GM23338 (cell line): ENCODE results near the gene TBC1D5. TPM values are rescaled to one million over a fixed set of nuclear protein-coding genes. Genes with fewer than 3 reads are reported as not detected.

Experiments used
- ATAC-seq: fragments of 200-7000 bp; cut with Tn5 transposase; 3 replicates; pipeline ENCODE4 v1.9.1; 2020
- DNase-seq: peaks from one replicate; pipeline ENCODE4 v3.0.0-alpha.2; 2015; ENCODE audit warnings: low spot score
- H2AFZ ChIP-seq: fragments of 200-600 bp; sonication (generic); 2 replicates; pipeline ENCODE4 v1.8.0; 2016; ENCODE audit warnings: antibody characterized with exemption, mild to moderate bottlenecking, moderate library complexity
- H3F3A ChIP-seq: fragments of 200-600 bp; sonication (generic); replicated peaks from 2 replicates; pipeline ENCODE4 v1.8.0; 2017; ENCODE audit warnings: antibody characterized with exemption, mixed run types, low read depth
- H3K27ac ChIP-seq: fragments of 200-600 bp; sonication (generic); 2 replicates; pipeline ENCODE4 v1.6.1; 2016; ENCODE audit warnings: low read depth
- H3K27me3 ChIP-seq: fragments of 200-600 bp; sonication (generic); 2 replicates; pipeline ENCODE4 v1.8.0; 2016; ENCODE audit warnings: mild to moderate bottlenecking, mixed run types, moderate library complexity; ENCODE audit not compliant: insufficient read depth
- H3K36me3 ChIP-seq: fragments of 200-600 bp; sonication (generic); 2 replicates; pipeline ENCODE4 v1.8.0; 2016; ENCODE audit warnings: mild to moderate bottlenecking; ENCODE audit not compliant: insufficient read depth
- H3K4me1 ChIP-seq: fragments of 200-600 bp; sonication (generic); 2 replicates; pipeline ENCODE4 v1.8.0; 2016; ENCODE audit warnings: mild to moderate bottlenecking, moderate library complexity; ENCODE audit not compliant: insufficient read depth
- H3K4me2 ChIP-seq: fragments of 200-600 bp; sonication (generic); 2 replicates; pipeline ENCODE4 v1.7.1; 2017; ENCODE audit warnings: mixed run types
- H3K4me3 ChIP-seq: fragments of 200-600 bp; sonication (generic); 2 replicates; pipeline ENCODE4 v1.6.1; 2016; ENCODE audit warnings: mixed run types
- H3K79me2 ChIP-seq: fragments of 200-600 bp; sonication (generic); replicated peaks from 2 replicates; pipeline ENCODE4 v1.8.0; 2017; ENCODE audit warnings: mild to moderate bottlenecking; ENCODE audit not compliant: insufficient read depth
- H3K9me2 ChIP-seq: fragments of 200-600 bp; sonication (generic); 2 replicates; pipeline ENCODE4 v1.8.0; 2017; ENCODE audit not compliant: insufficient read depth
- H4K20me1 ChIP-seq: fragments of 200-600 bp; sonication (generic); replicated peaks from 2 replicates; pipeline ENCODE4 v1.8.0; 2017; ENCODE audit warnings: mild to moderate bottlenecking; ENCODE audit not compliant: insufficient read depth
- H3K27ac Mint-ChIP-seq: 2 replicates; pipeline ENCODE4 v1.8.0; 2020; ENCODE audit warnings: inconsistent platforms, mild to moderate bottlenecking, moderate library complexity, mixed read lengths
- H3K27me3 Mint-ChIP-seq: 3 replicates; pipeline ENCODE4 v1.8.0; 2022; ENCODE audit warnings: low read depth, mild to moderate bottlenecking, moderate library complexity, mixed read lengths, inconsistent platforms; ENCODE audit not compliant: insufficient read depth, poor library complexity
- H3K36me3 Mint-ChIP-seq: 3 replicates; pipeline ENCODE4 v1.8.0; 2021; ENCODE audit warnings: low read depth, mild to moderate bottlenecking, inconsistent platforms, moderate library complexity, mixed read lengths
- H3K4me1 Mint-ChIP-seq: 3 replicates; pipeline ENCODE4 v1.8.0; 2020; ENCODE audit warnings: mild to moderate bottlenecking, inconsistent platforms, mixed read lengths
- H3K4me3 Mint-ChIP-seq: 3 replicates; pipeline ENCODE4 v1.8.0; 2021; ENCODE audit warnings: moderate library complexity, mild to moderate bottlenecking, inconsistent platforms, mixed read lengths
- H3K9me3 Mint-ChIP-seq: 3 replicates; pipeline ENCODE4 v1.8.0; 2020; ENCODE audit warnings: moderate library complexity, mild to moderate bottlenecking, inconsistent platforms, mixed read lengths
- CREB1 ChIP-seq: fragments of 250-450 bp; sonication (Bioruptor Pico); IDR thresholded peaks from 2 replicates; pipeline ENCODE4 v1.5.0; 2020; ENCODE audit warnings: low read depth, mild to moderate bottlenecking, moderate library complexity
- CTCF ChIP-seq, 2 experiments: fragments of 200-600 bp in 1 of 2; sonication (generic) in 1 of 2; conservative IDR thresholded peaks; 2 replicates each; pipeline versions ENCODE4 v1.5.1 to v1.6.1; 2016 to 2017; ENCODE audit warnings: antibody characterized with exemption in 2 of 2, low read depth in 2 of 2, mild to moderate bottlenecking in 2 of 2, moderate library complexity in 1 of 2
- EZH2 ChIP-seq: fragments of 200-600 bp; sonication (generic); IDR thresholded peaks from one replicate; pipeline ENCODE4 v1.8.0; 2017; ENCODE audit warnings: antibody characterized with exemption, mild to moderate bottlenecking, low read depth; ENCODE audit not compliant: unreplicated experiment
- EZH2phosphoT487 ChIP-seq: fragments of 200-600 bp; sonication (generic); IDR thresholded peaks from one replicate; pipeline ENCODE4 v1.8.1; 2018; ENCODE audit warnings: antibody characterized with exemption; ENCODE audit not compliant: unreplicated experiment
- JUNB ChIP-seq: IDR thresholded peaks from one replicate; pipeline ENCODE4 v1.6.1; 2016; ENCODE audit warnings: antibody characterized with exemption; ENCODE audit not compliant: unreplicated experiment
- NANOG ChIP-seq: IDR thresholded peaks from 2 replicates; pipeline ENCODE4 v1.6.1; 2016; ENCODE audit warnings: antibody characterized with exemption, borderline replicate concordance
- POLR2AphosphoS5 ChIP-seq: IDR thresholded peaks from 2 replicates; pipeline ENCODE4 v1.6.1; 2016; ENCODE audit warnings: antibody characterized with exemption, low read depth
- REST ChIP-seq: IDR thresholded peaks from one replicate; pipeline ENCODE4 v1.6.1; 2018; ENCODE audit warnings: antibody characterized with exemption; ENCODE audit not compliant: unreplicated experiment
- STAT1 ChIP-seq: IDR thresholded peaks from one replicate; pipeline ENCODE4 v1.6.1; 2016; ENCODE audit warnings: antibody characterized with exemption; ENCODE audit not compliant: unreplicated experiment
- ZNF114 ChIP-seq: fragments of 250-450 bp; sonication (Bioruptor Pico); IDR thresholded peaks from 2 replicates; pipeline ENCODE4 v1.5.0; 2020; ENCODE audit warnings: mild to moderate bottlenecking, moderate library complexity
- ZNF331 ChIP-seq: fragments of 250-450 bp; sonication (Bioruptor Pico); IDR thresholded peaks from 2 replicates; pipeline ENCODE4 v1.5.0; 2020; ENCODE audit warnings: low read depth, mild to moderate bottlenecking, moderate library complexity
- polyA plus RNA-seq: library from polyadenylated mRNA; unstranded; fragments of >200 nt; fragmentation: Nextera tagmentation; extraction: Ambion mirVana; gene quantifications from 2 replicates; pipeline ENCODE4 v1.2.1, GENCODE V29; 2016
- total RNA-seq: library from RNA; depleted of rRNA; stranded (reverse); fragments of >200 nt; shearing (Covaris generic); gene quantifications from 2 replicates; pipeline ENCODE4 v1.2.3, GENCODE V29; 2014
- TF ChIP-seq, protein P1 (sequence below): fragments of 250-450 bp; sonication (Bioruptor Pico); IDR thresholded peaks from 2 replicates; pipeline ENCODE4 v1.5.0; 2020; ENCODE audit warnings: mild to moderate bottlenecking, moderate library complexity
- TF ChIP-seq, protein P2 (sequence below): IDR thresholded peaks from 2 replicates; pipeline ENCODE4 v1.6.1; 2016; ENCODE audit warnings: antibody characterized with exemption

TBC1D5 gene
- total and polyA plus RNA-seq, 2 experiments from 2014 or later = 21.8 to 48.1 TPM

DNA sequence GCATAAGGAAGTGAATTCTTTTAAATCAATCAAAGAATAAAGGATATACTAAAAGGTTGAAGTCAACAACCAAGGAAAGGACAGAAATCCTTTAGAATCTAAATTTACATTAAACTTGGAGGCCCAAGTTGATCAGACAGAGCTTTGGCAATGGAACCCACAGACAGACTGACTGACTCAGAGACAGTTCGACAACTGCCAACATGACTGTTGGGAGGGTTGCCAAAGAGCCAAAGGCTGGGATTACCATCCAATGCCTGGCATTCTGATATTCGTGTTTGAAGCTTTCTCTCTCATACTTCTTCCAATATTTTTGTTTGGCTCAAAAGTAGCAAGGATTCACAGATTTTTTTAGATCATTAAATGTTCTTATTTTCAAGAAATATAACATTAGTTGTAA lies 451.5 kb downstream of the TBC1D5 start:
- no peak overlapping the region for H3K4me3 Mint-ChIP-seq
- TF ChIP-seq REST (no peak), CREB1 (CRISPR knock-in tag) (no peak), POLR2AphosphoS5 (no peak), JUNB (no peak), CTCF (conservative IDR thresholded peaks at IDR 0.05; ENCODE audit: low read depth in 2 of 2) (no peak), EZH2 (no peak), EZH2phosphoT487 (no peak), ZNF114 (no peak), NANOG (no peak), ZNF331 (CRISPR knock-in tag) (no peak), STAT1 (no peak)
- TF ChIP-seq, protein P1, sequence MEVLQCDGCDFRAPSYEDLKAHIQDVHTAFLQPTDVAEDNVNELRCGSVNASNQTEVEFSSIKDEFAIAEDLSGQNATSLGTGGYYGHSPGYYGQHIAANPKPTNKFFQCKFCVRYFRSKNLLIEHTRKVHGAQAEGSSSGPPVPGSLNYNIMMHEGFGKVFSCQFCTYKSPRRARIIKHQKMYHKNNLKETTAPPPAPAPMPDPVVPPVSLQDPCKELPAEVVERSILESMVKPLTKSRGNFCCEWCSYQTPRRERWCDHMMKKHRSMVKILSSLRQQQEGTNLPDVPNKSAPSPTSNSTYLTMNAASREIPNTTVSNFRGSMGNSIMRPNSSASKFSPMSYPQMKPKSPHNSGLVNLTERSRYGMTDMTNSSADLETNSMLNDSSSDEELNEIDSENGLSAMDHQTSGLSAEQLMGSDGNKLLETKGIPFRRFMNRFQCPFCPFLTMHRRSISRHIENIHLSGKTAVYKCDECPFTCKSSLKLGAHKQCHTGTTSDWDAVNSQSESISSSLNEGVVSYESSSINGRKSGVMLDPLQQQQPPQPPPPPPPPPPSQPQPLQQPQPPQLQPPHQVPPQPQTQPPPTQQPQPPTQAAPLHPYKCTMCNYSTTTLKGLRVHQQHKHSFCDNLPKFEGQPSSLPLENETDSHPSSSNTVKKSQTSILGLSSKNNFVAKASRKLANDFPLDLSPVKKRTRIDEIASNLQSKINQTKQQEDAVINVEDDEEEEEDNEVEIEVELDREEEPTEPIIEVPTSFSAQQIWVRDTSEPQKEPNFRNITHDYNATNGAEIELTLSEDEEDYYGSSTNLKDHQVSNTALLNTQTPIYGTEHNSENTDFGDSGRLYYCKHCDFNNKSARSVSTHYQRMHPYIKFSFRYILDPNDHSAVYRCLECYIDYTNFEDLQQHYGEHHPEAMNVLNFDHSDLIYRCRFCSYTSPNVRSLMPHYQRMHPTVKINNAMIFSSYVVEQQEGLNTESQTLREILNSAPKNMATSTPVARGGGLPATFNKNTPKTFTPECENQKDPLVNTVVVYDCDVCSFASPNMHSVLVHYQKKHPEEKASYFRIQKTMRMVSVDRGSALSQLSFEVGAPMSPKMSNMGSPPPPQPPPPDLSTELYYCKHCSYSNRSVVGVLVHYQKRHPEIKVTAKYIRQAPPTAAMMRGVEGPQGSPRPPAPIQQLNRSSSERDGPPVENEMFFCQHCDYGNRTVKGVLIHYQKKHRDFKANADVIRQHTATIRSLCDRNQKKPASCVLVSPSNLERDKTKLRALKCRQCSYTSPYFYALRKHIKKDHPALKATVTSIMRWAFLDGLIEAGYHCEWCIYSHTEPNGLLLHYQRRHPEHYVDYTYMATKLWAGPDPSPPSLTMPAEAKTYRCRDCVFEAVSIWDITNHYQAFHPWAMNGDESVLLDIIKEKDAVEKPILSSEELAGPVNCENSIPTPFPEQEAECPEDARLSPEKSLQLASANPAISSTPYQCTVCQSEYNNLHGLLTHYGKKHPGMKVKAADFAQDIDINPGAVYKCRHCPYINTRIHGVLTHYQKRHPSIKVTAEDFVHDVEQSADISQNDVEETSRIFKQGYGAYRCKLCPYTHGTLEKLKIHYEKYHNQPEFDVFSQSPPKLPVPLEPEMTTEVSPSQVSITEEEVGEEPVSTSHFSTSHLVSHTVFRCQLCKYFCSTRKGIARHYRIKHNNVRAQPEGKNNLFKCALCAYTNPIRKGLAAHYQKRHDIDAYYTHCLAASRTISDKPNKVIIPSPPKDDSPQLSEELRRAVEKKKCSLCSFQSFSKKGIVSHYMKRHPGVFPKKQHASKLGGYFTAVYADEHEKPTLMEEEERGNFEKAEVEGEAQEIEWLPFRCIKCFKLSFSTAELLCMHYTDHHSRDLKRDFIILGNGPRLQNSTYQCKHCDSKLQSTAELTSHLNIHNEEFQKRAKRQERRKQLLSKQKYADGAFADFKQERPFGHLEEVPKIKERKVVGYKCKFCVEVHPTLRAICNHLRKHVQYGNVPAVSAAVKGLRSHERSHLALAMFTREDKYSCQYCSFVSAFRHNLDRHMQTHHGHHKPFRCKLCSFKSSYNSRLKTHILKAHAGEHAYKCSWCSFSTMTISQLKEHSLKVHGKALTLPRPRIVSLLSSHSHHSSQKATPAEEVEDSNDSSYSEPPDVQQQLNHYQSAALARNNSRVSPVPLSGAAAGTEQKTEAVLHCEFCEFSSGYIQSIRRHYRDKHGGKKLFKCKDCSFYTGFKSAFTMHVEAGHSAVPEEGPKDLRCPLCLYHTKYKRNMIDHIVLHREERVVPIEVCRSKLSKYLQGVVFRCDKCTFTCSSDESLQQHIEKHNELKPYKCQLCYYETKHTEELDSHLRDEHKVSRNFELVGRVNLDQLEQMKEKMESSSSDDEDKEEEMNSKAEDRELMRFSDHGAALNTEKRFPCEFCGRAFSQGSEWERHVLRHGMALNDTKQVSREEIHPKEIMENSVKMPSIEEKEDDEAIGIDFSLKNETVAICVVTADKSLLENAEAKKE (CRISPR knock-in tag) = no peak
- TF ChIP-seq, protein P2, sequence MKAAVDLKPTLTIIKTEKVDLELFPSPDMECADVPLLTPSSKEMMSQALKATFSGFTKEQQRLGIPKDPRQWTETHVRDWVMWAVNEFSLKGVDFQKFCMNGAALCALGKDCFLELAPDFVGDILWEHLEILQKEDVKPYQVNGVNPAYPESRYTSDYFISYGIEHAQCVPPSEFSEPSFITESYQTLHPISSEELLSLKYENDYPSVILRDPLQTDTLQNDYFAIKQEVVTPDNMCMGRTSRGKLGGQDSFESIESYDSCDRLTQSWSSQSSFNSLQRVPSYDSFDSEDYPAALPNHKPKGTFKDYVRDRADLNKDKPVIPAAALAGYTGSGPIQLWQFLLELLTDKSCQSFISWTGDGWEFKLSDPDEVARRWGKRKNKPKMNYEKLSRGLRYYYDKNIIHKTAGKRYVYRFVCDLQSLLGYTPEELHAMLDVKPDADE = no peak
- H3K27me3 ChIP-seq = no peaks in the 10 kb centered on the region
- no peak for ATAC-seq
- no peaks in the 10 kb centered on the region for H3K27me3 Mint-ChIP-seq
- no peaks in the 10 kb centered on the region for H4K20me1 ChIP-seq
- no peak overlapping the region for H3K27ac Mint-ChIP-seq
- H3K9me2 ChIP-seq = no peaks in the 10 kb centered on the region
- H3K27ac ChIP-seq = no peak overlapping the region
- no peaks in the 10 kb centered on the region for H3K36me3 Mint-ChIP-seq
- H3K9me3 Mint-ChIP-seq = no peaks in the 10 kb centered on the region
- no peaks in the 10 kb centered on the region for H3K36me3 ChIP-seq
- H3K79me2 ChIP-seq = no peaks in the 10 kb centered on the region
- no peak overlapping the region for H3K4me3 ChIP-seq
- H3F3A ChIP-seq = no peaks in the 10 kb centered on the region
- H2AFZ ChIP-seq = no peak overlapping the region
- no peak overlapping the region for H3K4me2 ChIP-seq
- no peaks in the 10 kb centered on the region for H3K4me1 Mint-ChIP-seq
- H3K4me1 ChIP-seq = no peaks in the 10 kb centered on the region
- DNase-seq = no peak
